HG02870 (cell line): ENCODE measurements around the gene PICALM.
"Not testable (repeated sequence)": the region's sequence is repeated elsewhere in the genome, so short reads cannot be mapped to it uniquely, and the experiment has no call there.

Experiments
- ATAC-seq: cut with Tn5 transposase; IDR thresholded peaks from one replicate; pipeline ENCODE4 v1.9.1; 2021; ENCODE audit warnings: mild to moderate bottlenecking, moderate library complexity; ENCODE audit not compliant: unreplicated experiment

Gene PICALM, protein sequence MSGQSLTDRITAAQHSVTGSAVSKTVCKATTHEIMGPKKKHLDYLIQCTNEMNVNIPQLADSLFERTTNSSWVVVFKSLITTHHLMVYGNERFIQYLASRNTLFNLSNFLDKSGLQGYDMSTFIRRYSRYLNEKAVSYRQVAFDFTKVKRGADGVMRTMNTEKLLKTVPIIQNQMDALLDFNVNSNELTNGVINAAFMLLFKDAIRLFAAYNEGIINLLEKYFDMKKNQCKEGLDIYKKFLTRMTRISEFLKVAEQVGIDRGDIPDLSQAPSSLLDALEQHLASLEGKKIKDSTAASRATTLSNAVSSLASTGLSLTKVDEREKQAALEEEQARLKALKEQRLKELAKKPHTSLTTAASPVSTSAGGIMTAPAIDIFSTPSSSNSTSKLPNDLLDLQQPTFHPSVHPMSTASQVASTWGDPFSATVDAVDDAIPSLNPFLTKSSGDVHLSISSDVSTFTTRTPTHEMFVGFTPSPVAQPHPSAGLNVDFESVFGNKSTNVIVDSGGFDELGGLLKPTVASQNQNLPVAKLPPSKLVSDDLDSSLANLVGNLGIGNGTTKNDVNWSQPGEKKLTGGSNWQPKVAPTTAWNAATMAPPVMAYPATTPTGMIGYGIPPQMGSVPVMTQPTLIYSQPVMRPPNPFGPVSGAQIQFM

DNA sequence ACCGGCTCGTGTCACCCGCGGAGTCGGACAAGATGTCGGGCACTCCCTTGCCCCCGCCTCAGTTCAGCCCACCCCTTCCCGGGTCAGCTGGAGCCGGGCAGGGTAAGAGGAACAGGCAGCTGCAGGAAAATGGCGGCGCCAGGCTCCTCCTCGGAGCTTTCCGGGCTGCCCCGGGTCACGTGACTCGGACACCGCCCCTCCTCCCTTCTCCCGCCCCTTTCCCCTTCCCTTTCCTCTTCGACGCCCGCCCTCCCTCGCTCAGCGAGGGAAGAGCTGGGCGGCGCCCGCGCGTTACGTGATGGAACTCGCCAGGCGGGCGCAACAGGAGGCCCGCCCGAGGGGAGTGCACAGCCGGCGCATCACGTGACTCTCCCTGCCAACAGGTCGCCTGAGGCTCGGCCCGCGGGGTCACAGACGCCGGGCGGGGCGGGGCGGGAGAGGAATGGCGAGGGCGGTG is at the start of gene PICALM:
Gene PICALM, minus strand, starts transcription at position 134 of the 457 bp plus-strand sequence. CDS start 304 bp downstream, outside the sequence.
- peak; percentile 80 for ATAC-seq

DNA sequence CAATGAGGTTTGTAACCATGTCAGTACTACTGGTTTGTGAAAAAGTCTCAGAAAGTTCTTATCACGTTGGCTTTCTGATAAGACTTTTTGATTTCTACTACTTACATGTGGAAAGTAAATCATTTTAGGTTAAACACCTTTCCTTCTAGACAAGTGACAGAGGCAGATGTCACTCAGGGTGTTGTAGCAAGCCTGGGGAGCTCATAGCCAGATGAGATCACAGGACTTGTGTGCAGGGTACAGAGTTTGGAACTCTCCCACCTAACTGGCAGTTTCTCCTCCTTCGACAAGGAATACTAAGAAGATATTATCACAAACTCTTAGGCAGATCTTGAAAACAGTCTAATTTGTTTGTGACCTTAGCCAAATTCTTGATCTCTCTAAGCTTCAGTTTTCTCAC is 49.4 kb upstream of the PICALM start:
- ATAC-seq = no peak

DNA sequence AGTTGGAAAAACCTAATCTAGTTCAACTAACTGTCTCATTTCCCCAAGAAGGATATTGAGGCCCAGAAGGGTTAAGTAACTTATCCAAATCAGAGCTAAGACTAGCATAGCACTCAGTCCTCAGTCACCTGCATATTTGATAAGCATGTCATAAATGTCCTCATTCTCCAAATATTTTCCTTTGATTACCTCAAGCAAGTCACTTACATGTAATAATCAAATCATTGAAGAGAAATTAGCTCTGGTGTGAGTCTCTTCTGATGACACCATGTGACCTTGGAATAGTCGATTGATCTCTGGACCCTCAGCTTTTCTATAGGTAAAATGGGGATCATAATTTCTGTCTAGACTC is 48.8 kb upstream of the PICALM start:
- ATAC-seq = no peak

DNA sequence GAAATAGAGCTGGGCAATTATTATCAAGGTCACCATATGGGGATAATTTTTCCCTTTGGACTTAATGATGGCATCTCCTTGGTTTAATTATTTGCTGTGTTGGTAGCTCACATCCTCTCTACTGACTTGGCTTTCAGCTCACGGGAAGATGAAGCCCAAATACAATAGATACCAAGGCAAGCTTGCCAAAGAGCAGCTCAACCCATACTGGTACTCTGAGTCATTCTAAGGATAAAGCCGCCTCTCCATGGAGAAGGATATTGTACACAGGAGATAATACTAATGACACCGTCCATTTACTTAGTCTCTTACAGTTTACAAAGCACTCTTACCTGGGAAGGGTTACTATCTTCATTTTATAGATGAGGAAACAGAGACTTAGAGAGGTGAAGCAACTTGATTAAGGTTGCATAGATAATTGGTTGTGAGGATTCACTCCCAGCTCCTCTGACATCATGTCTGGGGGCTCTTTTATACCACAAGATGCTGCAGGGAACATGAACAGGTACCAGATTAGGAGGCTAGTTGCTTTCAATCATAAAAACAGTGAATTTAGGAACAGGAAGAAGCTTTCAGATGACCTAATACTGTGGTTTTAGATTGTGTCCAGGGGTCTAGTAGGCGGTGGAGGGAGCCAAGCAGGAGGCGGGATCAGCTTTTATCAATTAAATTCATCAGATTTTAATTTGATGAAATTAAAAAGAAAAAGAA is 48.3 kb upstream of the PICALM start:
- no peak for ATAC-seq

DNA sequence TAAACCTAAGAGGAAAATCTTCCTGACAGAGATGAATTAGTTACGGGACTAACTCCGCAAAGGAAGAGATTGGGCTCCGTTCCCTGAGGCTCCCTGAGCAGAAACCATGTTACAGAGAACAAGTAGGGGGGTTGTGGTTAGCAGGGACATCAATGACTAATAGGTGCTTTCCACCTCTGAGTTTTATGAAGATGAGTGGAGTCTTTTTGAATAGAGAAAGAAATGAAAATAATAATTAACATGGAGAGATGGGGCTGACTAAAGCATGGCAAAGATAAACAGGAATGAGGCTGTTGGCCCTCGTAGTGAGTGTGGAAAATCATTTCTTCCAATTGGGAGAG is 47.5 kb upstream of the PICALM start:
- peak; percentile 98 for ATAC-seq

DNA sequence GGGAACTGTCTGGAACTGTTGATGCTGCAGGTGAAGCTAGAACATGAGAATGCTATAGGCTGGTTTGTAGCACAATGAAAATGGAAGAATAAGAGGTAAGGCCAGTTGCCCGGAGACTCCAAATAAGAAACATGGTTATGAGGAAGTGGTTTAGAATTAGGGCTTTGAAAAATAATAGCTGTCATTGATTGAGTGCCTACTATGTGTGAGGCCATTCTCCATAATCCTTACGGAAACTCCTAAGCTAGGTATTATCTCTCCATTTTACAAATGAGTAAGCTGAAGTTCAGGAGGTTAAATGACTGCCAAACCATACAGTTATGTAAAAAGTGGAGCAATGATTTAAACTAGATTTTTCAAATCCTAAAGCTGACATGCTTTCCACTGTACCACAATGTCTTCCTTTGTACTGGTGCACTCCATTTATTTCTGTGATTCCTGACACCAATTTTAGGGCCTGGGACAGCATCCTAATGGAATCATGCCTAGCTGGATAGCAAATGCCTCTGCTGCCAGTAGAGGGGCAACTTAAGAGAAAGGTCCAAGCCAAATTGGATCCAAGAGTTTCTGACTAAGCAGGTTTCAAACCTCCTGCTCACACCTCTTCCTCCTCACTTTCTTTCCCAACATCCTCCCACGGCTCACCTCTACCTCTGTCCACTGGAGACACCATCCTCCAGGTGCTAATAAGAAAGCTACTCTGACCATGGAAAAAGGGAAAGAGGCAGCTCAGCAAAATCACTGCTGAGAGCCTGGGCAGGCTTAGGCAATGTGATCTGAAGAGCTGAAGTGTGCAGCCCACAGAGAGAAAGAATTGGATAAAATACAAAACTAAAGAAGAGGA is 46.9 kb upstream of the PICALM start:
- ATAC-seq = peak; percentile 40

DNA sequence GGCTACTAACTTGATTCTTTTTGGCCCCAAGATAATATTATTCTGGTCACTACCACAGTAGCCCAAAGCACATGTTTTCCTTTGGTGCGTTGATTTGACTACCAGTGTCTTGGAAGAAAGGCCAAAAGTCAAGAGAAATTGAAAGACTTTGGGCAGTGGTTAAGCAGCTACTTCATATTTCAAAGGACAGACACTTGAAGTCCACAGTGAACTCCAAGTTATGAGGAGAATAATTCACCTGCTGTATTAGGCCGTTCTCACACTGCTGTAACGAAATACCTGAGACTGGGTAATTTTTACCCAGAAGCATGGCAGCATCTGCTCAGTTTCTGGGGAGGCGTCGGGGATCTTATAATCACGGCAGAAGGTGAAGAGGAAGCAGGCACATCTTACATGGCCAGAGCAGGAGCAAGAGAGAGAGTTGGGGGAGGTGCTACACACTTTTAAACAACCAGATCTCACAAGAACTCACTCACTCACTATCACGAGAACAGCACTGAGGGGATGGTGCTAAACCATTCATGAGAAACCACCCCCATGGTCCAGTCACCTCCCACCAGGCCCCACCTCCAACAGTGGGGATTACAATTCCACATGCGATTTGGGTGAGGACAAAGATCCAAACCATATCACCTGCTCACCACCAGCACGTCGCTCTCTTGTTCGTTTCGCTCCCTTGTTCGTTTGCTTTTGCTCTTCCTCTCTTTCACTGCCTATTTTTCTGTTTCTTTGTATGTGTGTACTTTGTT is 40.2 kb upstream of the PICALM start:
- no peak for ATAC-seq

DNA sequence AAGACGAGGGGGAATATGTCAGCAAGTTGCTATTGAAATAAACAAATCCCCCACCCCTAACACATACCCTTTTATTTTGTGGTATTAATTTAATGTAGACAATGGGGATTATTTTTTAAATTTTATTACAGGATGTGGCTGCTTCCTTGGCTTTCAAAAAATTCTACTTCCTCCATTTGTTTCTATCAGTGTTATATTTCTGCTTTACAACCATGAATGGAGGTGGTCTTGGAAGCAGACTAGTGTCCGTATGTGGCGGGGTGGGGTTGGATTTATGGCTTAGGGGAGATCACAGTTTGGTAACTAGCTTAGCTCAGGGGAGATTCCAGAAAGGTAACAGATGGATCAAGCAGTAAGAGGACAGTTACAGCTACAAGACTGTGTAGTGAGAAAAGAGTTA is 39.3 kb upstream of the PICALM start:
- no peak for ATAC-seq

DNA sequence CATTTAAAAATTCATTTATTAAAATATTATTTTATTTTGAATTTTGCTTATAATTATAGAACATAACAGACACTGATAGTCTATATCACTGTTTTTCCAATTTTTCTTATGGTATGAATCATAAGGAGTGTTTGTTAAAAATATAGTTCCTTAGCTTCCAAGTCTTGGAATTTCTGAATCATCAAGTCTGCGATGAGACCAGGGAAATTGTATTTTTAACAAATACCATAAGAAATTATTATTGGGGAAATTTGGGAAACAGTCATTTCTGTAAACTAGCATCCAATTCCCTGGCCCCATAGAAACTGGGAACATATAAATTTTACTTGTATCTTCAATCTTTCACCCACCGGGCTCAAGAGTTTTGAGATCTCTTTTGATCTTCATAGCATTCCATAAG is 38.0 kb upstream of the PICALM start:
- no peak for ATAC-seq

DNA sequence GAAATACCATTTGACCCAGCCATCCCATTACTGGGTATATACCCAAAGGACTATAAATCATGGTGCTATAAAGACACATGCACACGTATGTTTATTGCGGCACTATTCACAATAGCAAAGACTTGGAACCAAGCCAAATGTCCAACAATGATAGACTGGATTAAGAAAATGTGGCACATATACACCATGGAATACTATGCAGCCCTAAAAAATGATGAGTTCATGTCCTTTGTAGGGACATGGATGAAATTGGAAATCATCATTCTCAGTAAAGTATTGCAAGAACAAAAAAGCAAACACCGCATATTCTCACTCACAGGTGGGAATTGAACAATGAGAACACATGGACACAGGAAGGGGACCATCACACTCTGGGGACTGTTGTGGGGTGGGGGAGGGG is 37.1 kb upstream of the PICALM start:
- ATAC-seq = not testable (repeated sequence)

DNA sequence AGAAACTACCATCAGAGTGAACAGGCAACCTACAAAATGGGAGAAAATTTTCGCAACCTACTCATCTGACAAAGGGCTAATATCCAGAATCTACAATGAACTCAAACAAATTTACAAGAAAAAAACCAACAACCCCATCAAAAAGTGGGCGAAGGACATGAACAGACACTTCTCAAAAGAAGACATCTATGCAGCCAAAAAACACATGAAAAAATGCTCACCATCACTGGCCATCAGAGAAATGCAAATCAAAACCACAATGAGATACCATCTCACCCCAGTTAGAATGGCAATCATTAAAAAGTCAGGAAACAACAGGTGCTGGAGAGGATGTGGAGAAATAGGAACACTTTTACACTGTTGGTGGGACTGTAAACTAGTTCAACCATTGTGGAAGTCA is 36.7 kb upstream of the PICALM start:
- not testable (repeated sequence) for ATAC-seq

DNA sequence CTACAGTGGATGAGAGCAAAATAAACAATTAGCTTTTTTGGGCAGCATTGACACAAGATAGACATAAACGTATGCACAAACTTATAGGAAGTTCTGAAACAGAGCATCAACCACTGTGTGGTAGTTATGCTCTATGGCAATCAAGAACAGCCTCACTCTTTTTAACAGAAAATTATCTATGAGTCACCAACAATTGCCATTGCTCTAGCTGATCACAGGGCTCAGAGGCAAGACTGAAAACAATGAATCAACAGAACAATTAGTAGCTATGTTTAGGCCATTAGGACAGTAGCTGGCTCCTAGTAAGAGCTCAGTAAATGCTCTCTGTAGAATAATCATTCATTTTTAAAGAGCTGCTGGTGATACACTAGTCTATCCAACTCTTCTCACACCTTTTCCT is 34.9 kb upstream of the PICALM start:
- ATAC-seq = no peak

DNA sequence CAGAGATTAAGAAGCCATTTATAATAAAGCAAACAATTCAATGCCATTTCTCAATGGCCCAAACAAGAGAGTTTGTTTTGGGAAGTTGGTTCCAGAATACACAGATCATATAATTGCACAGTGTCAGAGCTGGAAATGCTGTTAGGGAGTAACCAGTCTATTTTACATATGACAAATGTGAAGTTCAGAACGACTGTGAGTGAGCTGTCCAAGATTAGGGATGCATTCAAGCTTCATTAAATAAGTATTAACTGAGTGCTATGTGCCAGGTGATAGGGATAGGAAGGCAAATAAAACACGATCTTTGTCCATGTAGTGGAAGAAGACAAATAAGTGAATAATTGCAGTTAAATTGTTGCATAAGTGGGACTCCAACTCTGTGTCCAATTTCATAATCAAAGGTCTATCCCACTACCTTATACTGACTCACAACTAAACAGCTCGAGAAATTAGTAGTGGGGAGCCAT is 33.1 kb upstream of the PICALM start:
- ATAC-seq = no peak

DNA sequence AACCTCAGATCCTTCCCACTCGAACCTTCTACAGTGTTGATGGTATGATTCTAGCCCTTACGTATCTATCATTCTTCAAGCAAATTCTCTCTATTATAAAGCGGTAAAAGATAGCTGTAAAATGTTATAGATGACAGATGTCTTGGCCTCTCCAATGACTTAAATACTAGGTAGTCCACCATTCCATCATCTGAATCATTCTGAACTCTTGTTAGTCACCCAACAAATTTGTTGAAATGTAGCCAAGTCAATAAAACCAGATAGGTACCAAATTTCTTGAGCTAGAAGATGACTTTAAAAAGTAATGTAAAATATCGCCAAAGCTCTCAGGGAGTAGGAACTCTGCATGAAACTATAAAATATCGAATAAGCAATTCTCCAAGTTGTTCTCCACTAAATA is 32.6 kb upstream of the PICALM start:
- no peak for ATAC-seq

DNA sequence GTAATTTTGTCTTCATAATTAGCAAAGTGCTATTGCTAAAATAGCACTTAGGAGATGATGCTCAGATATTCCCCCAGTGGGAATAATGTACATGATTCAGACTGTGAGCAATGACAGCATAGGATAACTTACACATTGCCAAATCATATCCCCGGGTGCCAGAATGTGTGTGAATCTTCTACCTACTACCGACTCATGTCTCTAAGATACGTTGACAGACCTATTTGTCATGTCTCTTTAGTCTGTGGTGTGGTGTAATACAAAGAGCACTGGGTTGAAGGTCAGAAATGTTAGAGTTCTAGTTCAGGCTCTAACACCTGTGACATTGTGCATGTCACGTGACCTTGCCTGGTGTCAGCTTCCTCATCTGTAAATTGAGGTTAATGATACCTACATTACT is 31.0 kb upstream of the PICALM start:
- ATAC-seq = no peak

DNA sequence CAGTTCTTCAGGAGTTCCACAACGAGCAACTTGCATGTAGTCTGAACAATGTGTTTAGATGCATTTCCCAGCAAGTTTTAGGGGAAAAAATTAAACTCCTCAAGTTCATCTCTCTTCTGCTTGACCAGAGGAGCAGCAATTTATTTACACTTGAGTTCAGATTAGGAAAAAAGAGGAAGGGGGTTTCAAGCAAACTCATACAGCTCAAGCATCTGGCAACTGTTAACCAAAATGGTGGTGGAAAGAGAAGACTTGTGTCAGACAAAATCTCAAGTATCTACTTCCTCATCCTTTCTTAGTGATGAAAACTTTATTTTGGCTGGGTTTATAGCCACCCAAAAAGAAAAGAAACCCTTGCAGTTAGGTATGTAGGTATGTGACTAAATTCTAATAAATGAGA is 29.1 kb upstream of the PICALM start:
- ATAC-seq = no peak

DNA sequence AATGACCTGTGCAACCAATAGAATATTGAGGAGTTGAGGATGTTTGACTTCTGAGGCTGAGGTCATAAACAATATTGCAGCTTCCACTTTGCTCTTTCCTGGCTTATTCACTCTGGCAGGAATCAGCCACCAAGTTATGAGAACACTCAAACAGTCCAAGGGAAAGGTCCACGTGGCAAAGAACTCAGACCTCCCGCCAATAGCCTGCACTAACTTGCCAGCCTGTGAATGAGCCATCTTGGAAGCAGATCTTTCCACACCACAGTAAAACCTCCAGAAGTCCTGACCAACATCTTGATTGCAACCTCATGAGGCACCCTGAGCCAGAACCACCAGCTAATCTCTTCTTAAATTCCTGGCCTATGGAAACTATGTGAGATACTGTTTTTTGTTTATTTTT is 22.7 kb upstream of the PICALM start:
- ATAC-seq = no peak

DNA sequence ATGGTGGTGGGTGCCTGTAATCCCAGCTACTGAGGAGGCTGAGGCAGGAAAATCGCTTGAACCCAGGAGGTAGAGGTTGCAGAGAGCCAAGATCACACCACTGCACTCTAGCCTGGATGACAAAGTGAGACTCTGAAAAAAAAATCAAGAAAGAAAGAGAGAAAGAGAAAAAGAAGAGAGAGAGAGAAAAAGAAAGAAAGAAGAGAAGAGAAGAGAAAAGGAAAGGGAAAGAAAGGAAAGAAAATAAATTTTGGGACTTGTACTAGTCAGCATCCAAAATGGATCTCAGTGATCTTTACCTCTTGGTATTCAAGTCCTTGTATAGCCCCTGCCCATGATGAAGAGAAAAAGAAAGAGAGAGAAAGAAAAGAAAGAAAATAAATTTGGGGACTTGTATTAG is 22.2 kb upstream of the PICALM start:
- ATAC-seq = no peak

DNA sequence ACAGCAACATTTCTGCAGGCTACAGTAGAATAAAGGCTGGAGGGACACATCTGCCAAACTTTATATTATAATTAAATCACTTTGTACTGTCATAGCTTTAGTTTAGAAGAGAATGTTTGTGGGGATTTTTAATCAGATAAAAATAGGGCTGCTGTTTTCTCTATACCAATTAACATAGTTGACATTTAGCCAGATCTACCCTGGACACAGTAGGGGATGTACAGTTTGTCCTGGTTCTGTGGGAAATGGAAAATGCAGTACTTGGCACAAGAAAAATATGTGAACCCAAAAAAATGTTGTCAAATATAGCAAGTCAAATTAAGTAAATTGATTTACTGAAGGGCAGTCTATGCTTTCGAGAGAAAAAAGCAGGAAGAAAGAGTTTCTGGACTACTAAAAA is 20.8 kb upstream of the PICALM start:
- ATAC-seq = no peak

DNA sequence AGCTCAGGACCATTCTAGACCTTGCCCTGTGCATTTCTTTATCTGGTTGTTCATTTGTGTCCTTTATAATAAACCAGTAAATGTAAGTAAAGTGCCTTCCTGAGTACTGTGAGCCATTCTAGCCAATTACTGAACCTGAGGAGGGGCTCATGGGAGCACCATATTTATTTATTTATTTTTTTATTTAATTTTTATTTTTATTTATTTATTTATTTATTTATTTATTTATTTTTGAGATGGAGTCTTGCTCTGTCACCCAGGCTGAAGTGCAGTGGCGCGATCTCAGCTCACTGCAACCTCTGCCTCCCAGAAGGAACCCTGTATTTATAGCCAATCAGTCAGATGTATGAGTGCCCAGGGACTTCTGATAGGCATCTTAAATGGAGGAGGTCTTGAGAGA is 18.8 kb upstream of the PICALM start:
- ATAC-seq = not testable (repeated sequence)
